ENCODE data around the gene UBE4A.

Gene UBE4A

DNA sequence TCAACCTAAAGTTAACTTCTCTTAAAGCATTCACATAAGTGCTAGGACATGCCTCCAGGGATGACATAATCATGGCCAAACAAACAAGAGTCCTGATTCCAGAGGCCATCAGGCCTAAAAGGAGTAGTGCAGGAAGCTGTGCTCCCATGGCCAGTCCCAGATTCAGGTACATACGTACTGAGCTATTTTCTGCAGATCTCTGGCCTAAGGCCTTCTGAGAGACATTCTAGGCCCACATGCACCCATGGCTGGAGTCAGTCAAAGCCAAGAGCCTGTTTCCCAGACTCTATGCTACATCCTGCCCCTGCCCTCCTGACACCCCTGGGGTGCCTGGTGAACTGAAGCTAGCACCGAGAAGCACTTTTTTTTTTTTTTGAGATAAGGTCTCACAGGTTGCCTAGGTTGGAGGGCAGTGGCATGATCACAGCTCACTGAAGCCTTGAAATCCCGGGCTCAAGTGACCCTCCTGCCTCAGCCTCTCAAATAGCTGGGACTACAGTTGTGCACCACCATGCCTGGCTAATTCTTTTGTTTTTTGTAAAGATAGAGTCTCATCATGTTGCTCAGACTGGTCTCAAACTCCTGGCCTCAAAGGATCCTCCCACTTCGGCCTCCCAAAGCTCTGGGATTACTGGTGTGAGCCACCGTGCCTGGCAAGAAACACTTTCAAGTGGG is 17.4 kb upstream of the UBE4A start:
- no peak for DNase-seq

DNA sequence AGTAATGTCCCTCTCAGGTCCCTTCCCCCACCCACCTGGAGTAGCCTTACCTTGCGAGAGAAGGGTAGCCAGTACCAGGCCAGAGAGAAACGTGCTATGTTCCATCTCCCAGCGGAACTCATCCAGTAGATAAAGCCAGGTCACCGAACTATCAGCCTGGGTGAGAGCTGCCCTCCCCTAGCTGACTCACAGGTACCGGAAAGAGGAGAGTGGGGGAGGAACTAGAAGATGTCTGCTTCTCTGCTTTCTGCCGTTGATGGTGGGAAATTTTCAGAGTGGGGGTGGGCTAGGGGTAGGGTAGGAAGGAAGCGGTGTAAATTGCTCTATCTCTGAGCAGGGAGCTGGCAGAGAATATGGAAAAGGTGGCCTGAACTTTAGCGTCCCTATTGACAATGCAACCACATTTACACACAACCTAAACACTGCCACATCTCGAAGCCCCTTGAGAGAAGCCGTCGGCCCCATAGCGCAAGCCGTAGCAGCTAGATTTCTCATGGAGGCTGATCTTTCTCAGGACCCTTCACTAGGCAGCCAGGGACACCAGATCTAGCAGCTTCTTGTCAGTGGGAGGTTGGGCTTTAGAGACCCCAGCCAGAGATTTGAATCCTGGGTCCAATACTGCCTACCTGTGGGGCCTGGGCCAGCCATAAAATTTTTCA is 16.8 kb upstream of the UBE4A start, which contains the start of gene CD3D:
TSS of gene CD3D (minus strand) at position 203 of the 659 bp plus-strand sequence. CDS start at position 105, 98 bp downstream.
- peak; percentile 90 for DNase-seq

GRCh38 chr11:118343248-118343647 is 16.2 kb upstream of the UBE4A start:
- peak; percentile 56 for DNase-seq

DNA sequence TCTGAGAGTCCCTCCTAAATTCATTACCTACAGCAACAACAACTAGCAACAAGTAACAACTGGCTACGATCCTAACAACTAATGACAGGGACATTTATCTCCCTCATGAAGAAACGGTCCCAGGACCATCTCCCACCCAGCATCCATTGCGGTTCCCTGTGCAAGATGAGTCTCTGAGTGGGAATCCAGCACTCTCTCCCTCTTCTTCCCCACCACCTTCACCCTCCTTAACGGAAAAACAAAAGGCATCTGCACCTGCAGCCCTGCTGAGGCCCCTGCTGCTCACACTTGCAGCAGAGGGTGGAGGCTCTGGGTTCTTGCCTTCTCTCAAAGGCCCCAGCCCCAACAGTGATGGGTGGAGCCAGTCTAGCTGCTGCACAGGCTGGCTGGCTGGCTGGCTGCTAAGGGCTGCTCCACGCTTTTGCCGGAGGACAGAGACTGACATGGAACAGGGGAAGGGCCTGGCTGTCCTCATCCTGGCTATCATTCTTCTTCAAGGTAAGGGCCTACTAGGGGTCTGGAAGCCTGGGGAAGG is 15.4 kb upstream of the UBE4A start, which contains the start of gene CD3G:
TSS of gene CD3G (plus strand) at position 364 of the 535 bp plus-strand sequence. CDS start at position 444, 80 bp downstream.
- DNase-seq = peak; percentile 89

DNA sequence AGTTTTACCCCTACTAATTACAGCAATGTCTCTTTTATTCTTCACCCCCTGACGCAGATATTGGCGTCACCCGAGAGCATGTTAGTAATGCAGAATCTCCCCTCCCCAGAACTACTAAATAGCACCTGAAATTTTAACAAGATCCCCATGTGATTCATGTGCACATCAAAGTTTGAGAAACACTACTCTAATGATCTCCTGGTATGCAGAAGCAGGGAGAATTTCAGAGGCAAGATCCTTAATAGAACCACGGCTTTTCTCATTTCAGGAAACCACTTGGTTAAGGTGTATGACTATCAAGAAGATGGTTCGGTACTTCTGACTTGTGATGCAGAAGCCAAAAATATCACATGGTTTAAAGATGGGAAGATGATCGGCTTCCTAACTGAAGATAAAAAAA is 9.9 kb upstream of the UBE4A start:
- DNase-seq = no peak

DNA sequence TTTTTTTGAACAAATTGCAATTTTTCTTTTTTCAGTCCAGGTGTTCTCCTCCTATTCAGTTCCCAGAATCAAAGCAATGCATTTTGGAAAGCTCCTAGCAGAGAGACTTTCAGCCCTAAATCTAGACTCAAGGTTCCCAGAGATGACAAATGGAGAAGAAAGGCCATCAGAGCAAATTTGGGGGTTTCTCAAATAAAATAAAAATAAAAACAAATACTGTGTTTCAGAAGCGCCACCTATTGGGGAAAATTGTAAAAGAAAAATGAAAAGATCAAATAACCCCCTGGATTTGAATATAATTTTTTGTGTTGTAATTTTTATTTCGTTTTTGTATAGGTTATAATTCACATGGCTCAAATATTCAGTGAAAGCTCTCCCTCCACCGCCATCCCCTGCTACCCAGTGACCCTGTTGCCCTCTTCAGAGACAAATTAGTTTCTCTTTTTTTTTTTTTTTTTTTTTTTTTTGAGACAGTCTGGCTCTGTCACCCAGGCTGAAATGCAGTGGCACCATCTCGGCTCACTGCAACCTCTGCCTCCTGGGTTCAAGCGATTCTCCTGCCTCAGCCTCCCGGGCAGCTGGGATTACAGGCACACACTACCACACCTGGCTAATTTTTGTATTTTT is 6.2 kb upstream of the UBE4A start:
- DNase-seq = no peak

GRCh38 chr11:118358071-118358470 is 1.3 kb upstream of the UBE4A start:
- DNase-seq = no peak

DNA sequence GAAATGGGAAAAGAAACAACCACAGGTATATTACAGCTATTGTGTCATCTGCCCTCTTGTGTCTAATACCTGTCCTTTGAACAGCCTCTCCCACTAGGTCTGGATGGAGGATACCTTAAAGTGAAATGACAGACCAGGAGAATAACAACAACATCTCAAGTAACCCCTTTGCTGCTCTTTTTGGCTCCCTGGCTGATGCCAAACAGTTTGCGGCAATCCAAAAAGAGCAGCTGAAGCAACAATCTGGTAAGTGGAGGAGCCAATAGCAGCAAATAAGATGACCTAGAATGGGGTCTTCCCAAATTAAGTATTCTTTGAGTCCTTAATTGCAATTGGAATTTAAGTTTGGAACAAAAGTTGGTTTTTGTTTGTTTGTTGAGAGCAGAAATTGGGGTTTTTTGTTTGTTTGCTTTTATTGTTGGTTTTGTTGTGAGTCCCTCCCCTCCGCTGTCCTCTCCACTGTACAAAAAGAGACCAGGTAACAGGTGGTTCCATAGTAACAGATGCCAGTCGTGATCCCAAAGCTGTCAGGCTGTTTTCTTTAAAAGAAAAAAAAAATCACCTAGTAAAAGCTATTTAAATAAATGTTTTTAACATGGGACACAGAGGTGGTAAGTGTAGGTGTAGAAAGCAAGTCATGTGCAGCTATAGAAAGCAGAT is 5.7 kb downstream of the UBE4A start:
- no peak for DNase-seq

DNA sequence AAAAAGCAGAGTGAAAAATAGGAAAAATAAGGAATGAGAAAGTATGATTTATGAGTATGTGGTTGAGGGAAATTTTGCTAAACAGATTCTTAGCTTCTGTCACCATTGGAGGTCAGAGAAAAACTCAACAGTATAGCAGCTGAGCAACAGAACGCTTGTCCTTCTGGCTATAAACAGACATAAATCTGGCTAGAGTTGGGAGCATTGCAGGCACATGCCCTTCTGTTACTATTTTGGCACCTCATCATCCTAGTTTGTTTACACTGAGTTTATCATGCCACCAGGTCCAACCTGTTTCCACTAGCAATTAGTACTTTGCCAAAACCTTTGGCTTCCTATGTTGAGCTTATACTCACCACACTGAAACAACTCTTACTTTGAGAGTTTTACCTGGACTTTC is 6.9 kb downstream of the UBE4A start:
- no peak for DNase-seq

GRCh38 chr11:118370774-118371173 is 11.4 kb downstream of the UBE4A start:
- no peak for DNase-seq

DNA sequence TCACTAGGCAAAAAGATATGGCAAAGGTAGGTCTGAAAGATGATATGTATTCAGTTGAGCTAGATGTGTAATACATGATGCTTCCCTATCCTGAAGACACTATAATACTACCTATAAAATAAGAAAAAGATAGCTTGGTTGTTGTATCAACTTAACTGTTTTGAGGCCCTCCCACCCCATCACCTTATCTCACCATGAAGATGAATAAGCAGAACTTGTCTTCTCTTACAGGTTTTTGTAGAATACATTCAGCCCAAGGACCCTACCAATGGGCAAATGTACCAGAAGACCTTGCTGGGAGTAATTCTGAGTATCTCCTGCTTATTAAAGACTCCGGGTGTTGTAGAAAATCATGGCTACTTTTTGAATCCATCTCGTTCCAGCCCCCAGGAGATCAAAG is 13.9 kb downstream of the UBE4A start:
- DNase-seq = no peak

DNA sequence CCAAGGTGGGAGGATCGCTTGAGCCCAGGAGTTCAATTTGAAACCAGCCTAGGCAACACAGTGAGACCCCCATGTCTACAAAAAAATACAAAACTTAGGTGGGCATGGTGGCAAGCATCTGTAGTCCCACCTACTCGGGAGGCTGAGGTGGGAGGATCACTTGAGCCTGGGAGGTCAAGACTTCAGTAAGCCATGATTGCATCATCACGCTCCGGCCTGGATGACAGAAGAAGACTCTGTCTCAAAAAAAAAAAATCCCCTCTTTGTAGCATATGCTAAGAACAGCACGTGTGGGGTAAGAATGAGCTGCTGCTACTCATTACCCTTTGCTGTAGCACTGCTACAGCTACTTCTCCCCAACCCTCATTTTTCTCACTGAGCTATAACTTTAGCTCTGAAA is 14.5 kb downstream of the UBE4A start:
- no peak for DNase-seq

GRCh38 chr11:118374729-118375128 is 15.3 kb downstream of the UBE4A start:
- no peak for DNase-seq

DNA sequence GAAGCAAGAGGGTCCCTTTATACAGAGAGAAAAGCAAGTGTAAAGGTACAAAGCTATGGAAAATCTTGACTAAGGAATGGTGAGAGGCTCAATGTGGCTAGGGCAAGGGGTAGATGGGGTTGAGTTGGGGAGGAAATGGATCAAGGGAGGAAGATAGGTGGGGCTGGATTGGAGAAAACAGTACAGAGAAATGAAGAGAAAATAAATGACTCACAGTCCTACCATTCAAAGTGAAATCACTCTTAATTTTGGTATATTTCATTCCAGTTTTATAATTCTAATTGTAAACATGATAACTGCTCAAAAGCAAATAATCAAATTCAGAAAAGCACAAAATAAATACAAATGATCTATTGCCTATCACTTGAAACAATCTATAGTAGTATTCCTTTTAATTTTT is 16.6 kb downstream of the UBE4A start:
- no peak for DNase-seq

GRCh38 chr11:118379497-118379896 is 20.1 kb downstream of the UBE4A start:
- no peak for DNase-seq

- DNase-seq = no peak
Measured at GRCh38 chr11:118380571-118380970, 21.2 kb downstream of the UBE4A start.

DNA sequence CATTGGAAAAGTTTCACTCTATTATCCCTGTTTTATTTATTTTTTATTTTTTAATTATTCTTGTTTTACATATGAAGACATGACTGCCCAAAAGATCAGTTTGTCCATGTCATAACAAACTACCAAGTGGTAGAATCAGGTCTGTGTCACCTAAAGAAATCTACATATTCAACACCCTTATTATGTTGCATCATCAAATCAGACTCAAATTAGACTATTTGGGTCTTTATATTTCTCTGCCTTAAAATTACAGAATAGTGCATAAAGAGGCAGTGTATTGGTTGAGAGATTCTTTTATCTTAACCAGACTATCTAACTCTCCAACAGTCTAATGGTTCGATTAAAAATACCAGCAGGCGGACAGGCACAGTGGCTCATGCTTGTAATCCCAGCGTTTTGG is 23.6 kb downstream of the UBE4A start:
- no peak for DNase-seq

DNA sequence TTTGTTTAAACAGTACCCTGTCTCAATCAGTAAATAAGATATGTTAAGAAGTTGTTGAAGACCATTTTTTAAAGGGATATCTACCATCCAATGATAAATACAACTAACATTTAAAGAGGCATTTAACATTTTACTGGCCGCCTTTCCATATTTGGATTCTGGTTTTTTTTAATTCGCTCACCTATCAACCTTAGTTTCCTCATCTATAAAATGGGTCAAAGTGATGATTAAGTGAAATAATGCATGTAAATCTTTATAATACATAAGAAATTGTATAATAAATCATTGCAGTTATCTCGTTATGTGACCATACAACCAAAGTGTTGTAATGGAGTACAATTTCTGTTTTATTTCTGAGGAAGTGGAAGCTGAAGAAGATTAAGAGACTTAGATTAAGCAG is 24.3 kb downstream of the UBE4A start:
- no peak for DNase-seq

GRCh38 chr11:118396097-118396501 is 36.7 kb downstream of the UBE4A start:
- peak; percentile 68 for DNase-seq

DNA sequence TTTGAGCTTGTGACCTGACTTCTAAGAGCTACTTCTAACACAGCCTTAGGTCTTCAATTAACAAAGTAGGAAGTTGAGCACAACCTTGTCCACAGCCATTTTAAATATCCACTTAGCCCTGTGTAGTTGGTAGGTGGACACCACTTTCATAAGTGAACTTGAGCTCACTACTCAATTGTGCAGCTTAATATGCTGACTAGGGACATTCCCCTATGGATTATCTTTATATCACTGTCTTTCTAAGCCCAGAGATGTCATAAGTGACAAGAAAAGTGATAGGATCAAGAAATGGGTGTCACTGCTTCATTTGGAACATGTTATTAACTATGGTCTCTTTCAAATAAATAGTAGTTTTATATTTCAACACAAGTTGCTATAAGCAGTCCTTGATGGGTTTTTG is 38.0 kb downstream of the UBE4A start:
- DNase-seq = no peak

GRCh38 chr11:118398791-118399559 is 39.6 kb downstream of the UBE4A start:
- peak; percentile 82 for DNase-seq

DNA sequence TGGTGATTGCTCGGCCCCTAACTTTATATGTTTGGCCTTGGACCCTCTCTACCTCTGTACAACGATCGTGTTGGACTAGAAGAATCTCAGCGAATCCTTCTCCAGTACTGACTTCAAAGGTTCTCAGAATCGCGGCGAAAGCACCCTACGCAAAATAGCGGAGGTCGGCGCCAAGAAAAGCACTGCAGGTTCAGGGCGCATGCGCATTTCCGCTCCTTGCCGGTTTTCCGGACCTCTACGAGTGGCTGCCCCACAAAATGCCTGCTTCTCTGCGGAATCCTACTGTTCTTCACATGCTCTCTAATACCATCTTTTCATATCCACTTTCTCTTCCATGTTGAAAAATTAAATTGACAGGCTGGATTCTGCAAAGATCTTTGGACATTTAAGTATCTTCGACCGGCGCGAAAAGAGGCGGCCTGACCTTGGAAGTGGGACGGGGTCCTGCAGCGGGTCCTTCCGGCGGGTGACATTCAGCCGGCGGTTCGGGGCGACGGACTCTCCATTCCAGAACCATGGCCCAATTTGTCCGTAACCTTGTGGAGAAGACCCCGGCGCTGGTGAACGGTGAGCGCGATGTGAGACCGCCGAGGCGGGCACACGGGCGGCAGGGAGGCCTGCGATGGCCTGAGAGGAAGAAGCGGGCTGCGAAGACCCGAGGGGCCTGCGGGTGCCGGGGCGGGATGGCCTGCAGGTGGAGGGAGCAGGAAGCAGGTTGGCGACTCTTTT is 41.9 kb downstream of the UBE4A start, which contains the start of gene ATP5MG:
TSS of gene ATP5MG (plus strand) at position 456 of the 729 bp plus-strand sequence. CDS start at position 516, 60 bp downstream.
- DNase-seq = peak; percentile 93

Data from activated CD4-positive, alpha-beta T cell treated with anti-CD3 and anti-CD28 coated beads, Interleukin-10, Interleukin-2, amounts not matched to agents 100 ng/mL and 50 ng/mL, durations not matched to agents 16 hours and 8 hours (primary cell).